GM21423 (cell line): ENCODE data around the gene SEMA7A.

ENCODE experiments used
- ATAC-seq: cut with Tn5 transposase; IDR thresholded peaks from one replicate; pipeline ENCODE4 v1.9.1; 2021; ENCODE audit warnings: mild to moderate bottlenecking, moderate library complexity; ENCODE audit not compliant: unreplicated experiment

SEMA7A gene

GRCh38 chr15:74402873-74403587 is 30.7 kb downstream of the SEMA7A start:
- ATAC-seq: peak; percentile 31

DNA sequence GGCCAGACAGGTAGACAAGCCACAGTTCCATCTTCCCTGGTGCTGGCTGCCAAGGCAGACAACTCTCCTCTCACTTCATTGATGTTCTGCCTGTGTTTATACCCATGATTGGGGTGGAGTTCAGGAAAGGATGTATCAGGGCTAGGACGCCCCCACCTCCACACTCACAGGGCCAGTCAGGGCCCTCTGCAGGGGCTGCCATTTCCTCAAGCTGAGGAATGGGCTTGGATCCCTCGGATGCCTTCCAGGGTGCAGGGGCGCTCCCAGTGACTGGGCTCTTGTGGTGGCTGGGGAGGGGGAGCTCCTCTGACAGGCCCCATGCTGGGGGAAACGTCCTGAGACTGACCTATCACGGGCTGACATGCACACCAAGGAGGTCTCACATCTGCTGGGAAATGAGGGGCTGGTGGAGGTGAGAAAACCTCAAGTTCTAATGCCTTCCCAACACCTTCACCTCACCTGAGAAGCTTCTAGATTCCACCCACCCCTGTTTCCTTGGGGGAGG is 31.4 kb downstream of the SEMA7A start:
- no peak for ATAC-seq

- ATAC-seq: no peak
Measured at GRCh38 chr15:74400915-74401757, 32.6 kb downstream of the SEMA7A start.

DNA sequence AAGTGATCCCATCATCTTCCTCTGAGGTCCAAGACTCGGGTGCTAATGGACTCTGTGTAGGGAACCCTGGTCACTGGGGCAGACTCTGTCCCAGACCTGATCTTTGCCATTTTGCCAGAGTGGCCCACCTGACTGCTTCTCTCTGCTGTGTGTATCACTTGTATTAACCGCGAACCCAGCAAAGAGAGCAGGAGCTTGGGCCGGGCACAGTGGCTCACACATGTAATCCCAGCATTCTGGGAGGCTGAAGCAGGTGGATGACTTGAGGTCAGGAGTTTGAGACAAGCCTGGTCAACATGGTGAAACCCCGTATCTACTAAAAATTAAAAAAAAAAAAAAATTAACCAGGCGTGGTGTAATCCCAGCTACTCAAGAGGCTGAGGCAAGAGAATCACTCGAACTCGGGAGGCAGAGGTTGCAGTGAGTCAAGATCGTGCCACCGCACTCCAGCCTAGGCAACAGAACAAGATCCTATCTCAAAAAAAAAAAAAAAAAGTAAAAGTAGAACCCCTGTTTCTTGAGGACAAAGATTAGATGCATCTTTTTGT is 33.4 kb downstream of the SEMA7A start:
- ATAC-seq: no peak

DNA sequence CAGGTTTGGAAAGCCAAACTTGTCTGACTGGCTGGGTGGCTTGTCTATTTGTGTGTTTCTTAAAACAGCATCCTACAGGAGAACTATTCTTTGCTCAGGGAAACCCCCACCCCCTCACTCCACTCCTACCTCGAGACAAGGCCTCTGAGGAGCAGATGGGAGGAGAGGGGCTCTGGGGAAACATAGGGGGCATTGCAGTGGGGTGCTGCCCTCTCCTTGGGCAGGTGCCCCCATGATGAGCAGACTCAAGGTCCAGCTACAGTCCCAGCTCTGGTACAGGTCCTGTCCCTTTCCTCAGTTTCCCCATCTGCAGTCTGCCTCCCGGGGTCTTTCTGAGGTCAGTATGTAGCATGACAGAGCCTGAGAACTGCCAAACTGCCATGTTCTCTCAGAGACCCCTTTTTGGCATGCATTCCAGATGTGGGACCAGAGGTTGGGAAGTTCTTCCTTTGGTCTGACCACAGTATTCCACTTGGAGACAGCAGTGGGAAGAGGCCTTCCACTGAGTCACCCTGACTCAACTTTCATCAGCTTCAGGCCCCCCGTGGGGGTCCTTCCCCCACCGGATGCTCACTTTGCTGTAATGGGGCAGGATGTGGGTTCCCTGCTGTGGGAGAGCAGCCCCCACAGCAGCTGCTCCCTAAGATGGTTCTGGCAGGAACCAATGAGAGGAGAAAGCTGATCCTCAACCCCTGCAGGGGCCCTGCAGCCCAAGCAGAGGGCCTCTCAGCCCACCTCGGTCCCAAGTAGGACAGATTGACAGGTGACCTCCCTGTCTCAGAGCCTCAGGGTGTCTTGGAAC is 34.0 kb downstream of the SEMA7A start:
- no peak for ATAC-seq

DNA sequence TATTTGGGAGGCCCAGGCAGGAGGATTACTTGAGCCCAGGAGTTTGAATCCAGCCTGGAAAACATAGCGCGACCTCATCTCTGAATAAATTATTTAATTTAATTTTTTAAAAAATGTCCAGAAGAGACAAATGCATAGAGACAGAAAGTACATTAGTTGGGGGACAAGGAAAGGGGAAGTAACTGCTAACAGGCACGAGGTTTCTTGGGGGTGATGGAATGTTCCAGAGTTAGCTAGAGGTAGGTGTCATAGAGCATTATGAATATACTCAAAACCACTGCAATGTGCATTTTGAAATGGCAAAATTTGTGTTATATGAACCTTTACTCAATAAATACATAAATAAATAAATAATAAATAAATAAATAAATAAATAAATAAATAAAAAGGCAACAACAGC is 34.7 kb downstream of the SEMA7A start:
- ATAC-seq: no peak

DNA sequence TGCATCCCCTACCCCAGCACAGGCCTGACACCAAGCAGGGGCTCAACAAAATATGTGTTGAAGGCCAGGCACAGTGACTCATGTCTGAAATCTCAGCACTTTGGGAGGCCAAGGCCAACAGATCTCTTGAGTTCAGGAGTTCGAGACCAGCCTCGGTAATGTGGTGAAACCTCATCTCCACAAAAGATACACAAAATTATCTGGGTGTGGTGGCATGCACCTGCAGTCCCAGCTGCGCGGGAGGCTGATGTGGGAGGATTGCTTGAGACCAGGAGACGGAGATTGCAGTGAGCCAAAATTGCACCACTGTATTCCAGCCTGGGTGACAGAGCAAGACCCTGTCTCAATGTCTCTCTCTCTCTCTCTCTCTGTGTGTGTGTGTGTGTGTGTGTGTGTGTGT is 35.6 kb downstream of the SEMA7A start:
- ATAC-seq: no peak

DNA sequence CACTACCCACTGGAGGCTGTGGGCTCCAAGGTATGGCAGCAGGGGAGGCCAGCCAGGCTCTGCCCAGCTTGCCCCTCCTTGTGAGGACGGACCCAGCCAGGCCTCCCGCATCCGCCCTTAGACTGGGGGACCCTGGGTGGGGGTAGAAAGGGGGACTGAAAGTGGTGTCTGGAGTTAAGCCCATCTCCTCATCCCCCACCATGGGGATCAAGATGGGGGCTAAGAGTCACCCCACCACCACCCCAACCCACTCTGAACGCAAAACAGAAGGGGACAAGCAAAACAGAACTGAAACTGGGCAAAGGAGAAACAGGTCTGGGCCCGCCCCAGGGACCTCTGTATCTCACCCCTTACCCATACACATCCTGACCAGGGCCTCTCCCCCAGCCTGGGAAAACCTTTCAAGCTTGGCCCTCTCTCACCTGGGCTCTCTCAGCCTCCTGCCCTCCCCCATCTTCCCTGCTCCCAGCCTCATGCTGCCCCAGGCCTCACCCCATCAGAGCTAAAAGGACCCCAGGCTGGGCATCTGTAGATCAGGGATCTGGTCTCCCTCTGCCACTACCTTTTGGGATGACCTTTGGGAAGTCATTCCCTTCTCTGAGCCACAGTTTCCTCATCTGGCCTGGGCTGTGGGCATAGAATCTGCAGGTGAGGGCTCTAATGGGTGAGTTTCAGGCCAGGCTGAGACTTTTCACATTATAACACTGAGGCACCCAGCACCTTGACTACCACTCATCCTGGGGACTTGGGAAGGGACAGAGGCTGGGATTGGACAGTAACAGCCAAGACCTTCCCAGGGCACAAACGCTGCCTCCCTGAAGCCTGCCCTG is 36.3 kb downstream of the SEMA7A start:
- peak; percentile 28 for ATAC-seq

- peak; percentile 31 for ATAC-seq
Measured at GRCh38 chr15:74396445-74397238, 37.1 kb downstream of the SEMA7A start.

- peak; percentile 1 for ATAC-seq
Measured at GRCh38 chr15:74396146-74396438, 37.7 kb downstream of the SEMA7A start.

DNA sequence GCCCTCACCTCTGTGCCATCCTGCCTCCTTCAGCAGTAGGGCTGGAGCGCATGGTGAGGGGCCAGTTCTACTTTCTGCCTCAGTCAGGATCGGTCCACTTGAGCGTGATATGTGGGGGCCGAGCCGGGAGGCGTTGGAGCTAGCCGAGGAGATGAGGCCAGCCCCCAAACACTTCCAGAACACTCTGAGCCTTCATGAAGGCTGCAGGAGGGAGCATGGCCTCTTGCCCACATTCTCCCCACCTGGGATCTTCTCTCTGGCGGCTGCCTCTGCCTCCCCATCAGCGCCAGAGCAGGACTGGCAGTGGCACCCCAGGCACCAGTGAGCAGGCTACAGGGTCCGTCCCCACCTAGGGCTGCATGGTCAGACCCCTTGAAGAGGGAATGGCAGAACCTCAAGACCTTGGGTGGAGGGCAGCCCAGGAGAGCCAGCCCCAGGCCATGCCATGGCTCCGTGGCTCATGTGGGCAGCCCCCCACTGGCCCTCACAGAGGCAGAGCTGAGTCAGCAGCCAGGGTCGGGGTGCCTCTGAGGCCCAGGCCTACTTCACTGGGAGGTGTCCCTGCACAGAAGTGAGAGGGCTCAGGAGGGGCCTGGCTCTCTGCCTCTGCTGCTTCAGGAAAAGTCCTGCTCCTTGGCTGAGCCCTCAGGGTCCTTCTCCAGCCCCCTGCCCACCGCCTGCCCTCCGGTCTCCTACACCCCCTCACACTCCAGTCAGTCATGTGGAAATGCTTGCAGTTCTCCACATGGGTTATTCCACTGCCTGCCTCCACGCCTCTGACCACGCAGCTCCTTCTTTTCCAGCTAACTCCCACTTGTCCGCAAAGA is 38.2 kb downstream of the SEMA7A start:
- no peak for ATAC-seq

DNA sequence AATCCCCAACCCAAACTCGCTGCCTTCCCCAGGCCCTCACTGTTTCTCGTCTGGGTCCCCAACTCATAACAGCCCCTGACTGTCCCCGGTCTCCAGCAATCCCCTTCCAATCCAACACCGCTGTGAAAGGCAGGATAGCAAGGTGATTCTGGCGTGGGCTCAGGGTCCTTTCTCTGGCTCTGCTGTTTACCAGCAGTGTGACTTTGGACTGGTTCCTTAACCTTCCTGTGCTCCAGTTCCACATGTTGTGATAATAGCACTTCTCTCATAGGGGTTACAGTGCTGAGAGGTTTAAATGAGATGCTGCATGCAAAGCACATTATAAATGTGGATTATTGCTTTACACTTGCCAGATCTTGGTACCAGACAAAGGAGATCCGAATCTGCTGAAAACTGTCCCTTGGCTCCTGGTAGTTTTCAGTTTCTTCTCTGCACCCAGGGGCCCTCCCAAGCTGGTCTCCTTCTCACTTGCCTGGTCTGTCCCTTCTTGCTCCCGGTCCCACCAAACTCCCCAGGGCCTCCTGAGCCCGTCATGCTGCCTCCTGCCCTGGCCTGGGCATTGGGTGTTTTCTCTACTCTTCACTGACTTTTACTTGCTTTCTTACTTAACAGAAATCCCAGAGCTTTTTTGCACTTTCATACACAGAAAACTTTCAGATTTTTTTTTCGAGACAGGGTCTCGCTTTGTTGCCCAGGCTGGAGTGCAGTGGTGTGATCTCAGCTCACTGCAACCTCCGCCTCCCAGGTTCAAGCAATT is 39.5 kb downstream of the SEMA7A start:
- ATAC-seq: no peak

DNA sequence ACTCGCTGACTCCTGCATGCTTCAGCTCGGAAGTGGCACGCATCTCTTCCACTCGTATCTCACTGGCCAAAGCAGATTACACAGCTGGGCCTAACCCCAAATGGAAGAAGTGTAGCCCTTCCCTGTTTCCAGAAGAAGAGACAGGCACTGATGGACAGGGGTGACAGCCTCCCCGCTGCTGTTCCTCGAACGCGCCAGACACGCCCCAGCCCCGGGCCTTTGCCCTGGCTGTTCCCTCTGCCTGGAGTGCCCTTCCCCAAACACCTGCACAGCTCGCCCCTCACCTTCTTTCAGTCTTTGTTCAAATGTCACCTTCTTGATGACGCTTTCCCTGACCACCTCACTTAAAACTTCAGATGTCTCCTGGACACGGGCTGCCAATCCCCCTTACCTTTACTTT is 40.3 kb downstream of the SEMA7A start:
- no peak for ATAC-seq

DNA sequence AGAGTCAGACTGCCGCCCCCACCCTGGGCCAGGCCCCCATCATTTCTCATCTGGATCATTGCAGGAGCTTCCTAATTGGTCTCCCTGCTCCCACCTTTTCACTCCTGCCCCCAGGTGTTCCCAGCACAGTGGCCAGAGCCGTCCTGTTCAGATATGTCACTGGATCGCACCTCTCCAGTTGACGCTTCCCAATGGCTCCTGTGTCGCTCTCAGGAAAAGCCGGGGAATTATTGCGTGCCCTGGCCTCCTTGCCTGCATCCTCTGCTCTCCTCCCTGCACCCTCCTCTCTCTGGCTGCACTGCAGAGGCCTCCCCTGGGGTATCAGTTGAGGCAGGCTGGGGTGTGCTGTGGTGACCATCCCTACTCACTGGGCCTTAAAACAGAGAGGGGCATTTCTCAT is 40.9 kb downstream of the SEMA7A start:
- no peak for ATAC-seq

GRCh38 chr15:74392451-74392830 is 41.3 kb downstream of the SEMA7A start:
- no peak for ATAC-seq

GRCh38 chr15:74391582-74392450 is 41.9 kb downstream of the SEMA7A start:
- ATAC-seq: no peak

GRCh38 chr15:74390647-74391288 is 43.0 kb downstream of the SEMA7A start:
- ATAC-seq: no peak
